IPS DF 4.7 (cell line): ENCODE results near the gene KRT34.
"Not testable (repeated sequence)": the region's sequence is repeated elsewhere in the genome, so short reads cannot be mapped to it uniquely, and the experiment has no call there.

Experiments used
- DNase-seq: peaks from one replicate; pipeline ENCODE4 v3.0.0-alpha.2; 2013; ENCODE audit warnings: low spot score; ENCODE audit errors: extremely low read depth

Gene KRT34

DNA sequence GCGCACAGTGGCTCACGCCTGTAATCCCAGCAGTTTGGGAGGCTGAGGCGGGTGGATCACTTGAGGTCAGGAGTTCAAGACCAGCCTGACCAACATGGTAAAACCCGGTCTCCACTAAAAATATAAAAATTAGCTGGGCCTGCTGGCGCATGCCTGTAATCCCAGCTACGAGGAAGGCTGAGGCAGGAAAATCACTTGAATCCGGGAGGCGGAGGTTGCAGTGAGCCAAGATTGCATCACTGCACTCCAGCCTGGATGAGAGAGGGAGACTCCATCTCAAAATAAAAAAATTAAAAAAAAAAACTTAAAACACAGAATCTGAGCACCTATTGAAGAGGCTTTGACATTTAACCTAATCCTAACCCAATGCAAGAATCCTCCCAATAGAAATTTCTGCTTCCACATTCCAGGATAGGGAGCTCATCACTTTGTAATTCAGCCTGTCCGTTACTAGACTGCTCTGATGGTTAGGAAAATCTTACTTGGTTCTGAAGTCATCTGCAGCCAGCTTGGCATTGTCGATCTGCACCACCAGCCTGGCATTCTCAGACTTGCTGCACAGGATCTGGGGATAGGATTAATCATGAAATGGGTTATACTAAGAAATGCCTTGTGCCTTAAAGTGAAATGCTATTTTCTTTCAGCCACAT lies 14.6 kb downstream of the KRT34 start:
- no peak for DNase-seq

DNA sequence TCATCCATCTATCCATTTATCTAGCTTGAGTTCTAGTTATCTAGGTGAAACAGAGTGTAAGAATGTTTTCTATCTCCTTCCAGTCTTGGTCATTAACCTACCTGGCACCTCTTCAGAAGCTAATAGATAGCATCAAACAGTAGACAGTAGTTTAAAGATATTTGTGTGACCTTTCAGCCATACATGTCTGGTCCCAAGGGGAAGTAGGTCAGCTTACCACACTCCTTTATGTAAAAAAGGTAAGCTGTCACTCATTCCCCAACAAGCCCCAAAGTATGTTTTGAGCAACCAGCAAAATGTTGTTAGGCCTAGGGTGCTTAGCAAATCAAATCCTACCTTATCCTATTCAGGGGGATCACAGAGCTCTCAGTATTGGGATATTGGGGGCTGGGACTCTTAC lies 16.0 kb downstream of the KRT34 start:
- DNase-seq: no peak

- DNase-seq: no peak
These were observed 18.2 kb downstream of the KRT34 start for GRCh38 chr17:41363881-41364280.

GRCh38 chr17:41360296-41360995 lies 21.7 kb downstream of the KRT34 start:
- no peak for DNase-seq

GRCh38 chr17:41354536-41354935 lies 27.6 kb downstream of the KRT34 start:
- DNase-seq: no peak

DNA sequence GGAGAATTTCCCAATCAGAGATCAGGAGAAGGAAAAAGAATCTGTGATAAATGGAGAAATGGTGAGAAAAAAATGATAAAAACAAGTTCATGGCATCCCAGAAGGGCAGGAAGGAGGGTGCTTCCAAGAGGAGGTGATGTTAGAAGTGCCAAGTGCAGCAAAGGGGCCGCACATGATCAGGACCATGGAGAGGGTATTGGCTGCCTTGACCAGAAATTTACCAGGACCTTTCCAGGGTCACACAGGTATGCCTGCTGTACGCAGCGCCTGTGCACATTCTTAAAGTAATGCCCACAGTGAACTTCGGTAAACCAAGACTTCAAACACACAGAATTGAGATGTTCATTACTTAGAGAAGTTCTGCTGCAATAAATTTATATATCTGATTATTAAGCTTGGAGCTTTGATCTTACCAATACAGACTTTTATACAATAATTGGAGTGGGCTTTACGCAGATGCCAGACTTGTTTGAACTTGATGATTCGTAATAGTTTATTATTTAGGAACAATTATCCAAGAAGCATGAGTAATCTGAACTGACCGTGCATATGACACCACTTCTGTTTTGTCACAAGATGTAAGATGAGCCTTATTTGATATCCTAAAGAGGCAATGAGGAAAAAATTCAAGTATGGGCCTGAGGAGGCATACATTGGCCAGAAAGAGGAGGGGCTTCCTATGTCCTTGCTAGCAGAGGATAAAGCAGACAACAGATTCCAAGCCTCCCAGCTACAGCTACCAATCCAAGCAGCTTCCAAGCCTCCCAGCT lies 29.3 kb downstream of the KRT34 start:
- DNase-seq: no peak

DNA sequence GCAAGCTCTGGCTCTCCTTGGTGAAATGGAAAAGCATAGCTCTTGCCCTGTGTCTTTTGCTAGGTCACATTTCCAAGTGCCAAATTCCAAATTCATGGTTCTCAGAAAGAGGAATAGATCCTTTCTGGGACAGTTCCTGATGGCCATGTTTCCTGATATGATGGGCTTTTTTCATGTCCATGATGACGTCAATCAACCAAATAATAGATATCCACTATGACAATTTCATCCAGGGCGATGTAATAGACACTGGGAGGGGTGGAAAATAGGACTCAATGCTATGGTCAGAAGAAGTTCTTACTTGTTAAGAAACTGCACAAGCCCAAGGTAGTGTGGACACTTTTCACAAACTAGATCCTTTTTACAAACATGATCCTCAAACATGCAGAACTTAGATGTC lies 30.9 kb downstream of the KRT34 start:
- no peak for DNase-seq

- DNase-seq: not testable (repeated sequence)
These were observed 31.7 kb downstream of the KRT34 start, which contains the start of gene KRT33A for GRCh38 chr17:41350381-41350878. TSS of gene KRT33A (minus strand) at chr17:41350828. CDS start at chr17:41350767, 61 bp downstream.

GRCh38 chr17:41347869-41348760 lies 34.0 kb downstream of the KRT34 start:
- DNase-seq: no peak

DNA sequence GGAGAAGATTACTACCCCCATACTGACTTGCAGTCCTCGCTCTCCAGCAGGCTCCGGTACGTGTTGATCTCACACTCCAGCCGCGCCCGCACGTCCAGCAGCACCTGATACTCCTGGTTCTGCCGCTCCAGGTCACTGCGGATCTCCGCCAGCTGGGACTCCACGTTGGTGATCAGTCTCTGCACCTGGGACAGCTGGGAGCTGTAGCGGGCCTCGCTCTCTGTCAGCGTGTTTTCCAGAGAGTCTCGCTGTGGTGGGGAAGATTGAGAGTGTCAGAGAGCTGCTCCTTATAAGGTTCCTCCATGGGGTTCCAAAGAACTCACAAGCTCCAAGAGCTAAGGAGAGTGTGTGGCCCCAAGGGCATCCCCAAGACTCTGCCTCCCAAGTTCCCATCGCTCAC lies 35.7 kb downstream of the KRT34 start:
- not testable (repeated sequence) for DNase-seq

DNA sequence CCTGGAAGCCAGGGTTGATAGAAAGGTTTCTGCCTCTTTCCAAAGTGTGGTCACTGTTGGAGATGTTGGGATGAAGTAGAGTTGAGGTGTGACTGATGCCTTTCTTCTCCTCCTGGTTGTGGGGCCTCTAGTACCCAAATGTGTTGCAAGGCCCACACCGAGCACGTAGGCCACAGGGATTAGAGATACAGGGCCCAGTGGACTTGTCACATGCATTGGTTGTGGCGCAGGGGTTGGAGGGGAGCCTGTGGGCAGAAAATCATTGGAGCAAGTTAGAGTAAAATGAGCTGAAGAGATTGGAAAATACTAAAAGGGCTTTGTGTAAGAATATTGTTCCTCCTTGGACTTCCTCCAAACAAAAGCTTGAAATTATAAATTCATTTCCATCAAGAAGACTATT lies 36.1 kb downstream of the KRT34 start:
- DNase-seq: no peak

- no peak for DNase-seq
These were observed 39.1 kb downstream of the KRT34 start for GRCh38 chr17:41343029-41343428.

DNA sequence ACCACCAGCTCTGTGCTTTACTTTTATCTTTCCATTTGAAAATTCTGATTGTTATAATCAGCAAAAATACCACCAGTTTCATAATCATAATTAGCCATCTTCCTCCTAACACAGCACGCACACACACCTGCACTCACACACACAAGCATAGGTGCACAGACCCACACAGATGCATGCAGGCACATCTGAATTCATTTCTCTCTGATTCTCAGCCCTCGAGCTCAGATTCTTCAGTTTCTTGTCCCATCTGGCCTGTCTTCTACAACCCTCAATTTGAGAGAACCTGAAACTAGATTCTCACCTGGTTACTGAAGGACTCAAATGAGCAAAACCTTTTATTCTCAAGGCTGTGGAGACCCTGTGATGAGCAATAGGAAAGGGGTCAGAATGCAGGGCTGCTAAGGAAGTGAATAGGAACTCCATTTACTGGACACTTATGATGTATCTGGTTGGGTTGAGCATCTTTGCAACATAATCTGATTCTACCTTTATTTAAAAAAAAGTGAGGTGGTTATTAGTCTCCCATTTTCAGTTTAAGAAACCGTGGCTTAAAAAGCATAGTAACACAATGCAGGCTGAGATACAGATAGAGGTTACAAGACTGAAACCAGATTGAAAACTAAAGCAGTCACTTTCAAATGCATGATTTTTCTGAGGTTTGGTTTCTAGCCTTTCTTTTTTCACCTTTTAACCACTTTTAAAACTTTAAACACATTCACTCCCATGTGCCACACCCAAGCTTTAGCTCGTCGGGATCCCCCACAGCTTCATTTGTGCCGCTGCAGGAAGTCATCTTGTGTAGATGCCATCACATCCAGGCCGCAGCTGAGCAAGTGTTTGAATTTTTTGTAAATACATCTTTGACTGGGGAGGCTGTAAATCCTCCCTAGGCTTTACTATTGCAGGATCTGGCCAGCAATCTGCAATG lies 40.9 kb downstream of the KRT34 start:
- DNase-seq: no peak

- DNase-seq: no peak
These were observed 41.6 kb downstream of the KRT34 start for GRCh38 chr17:41340494-41340893.

- DNase-seq: no peak
These were observed 42.4 kb downstream of the KRT34 start for GRCh38 chr17:41339571-41340172.

DNA sequence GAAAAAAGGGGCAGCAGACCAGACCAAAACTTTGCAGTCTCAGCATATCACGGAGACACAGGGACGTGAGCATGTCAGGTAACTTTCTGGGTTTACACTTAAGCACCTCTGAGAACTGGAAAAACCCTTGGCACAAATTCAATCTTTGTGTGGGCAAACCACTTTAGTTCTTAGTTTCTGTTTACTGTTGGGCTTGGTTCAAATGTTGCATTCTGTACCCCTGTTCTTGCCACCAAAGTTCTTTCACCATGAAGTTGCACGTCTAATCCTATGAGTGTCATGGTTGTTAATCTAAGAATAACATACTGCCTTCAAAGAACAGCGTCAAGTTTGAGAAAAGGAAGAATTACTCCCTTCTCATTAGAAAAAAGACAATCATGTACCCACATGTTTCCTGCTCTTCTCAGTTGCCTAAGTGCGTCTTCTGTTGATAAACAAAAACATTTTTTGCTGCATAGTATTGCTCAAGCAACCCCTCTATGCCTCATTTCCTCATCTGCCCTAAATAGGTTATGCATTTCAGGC lies 43.1 kb downstream of the KRT34 start:
- DNase-seq: no peak

DNA sequence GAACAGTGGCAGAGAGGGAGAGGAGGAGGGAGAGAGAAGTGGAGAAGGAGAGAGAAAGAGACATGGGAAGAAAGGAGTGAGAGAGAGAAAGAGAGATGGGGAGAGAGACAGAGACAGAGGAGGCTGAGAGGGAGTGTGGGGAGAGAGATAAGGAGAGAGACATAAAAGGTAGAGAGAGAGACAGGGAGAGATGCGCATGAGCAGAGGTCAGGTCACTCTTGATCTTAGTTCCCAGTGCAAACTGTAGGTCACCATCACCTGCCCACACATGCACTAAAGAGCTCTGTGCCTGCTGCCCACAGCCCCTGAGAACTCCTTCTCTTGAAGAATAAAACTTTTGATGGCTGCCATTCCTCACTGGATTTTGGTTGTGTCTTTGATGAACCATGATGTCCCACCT lies 46.4 kb downstream of the KRT34 start:
- DNase-seq: no peak

GRCh38 chr17:41334385-41335305 lies 47.5 kb downstream of the KRT34 start:
- no peak for DNase-seq
